SK-N-SH (cell line): ENCODE results near the gene F7. TPM values are rescaled to one million over a fixed set of nuclear protein-coding genes. Genes with fewer than 3 reads are reported as not detected.

Experiments
- CTCF ChIA-PET: fragments of 300-600, 350-600 bp; formaldehyde crosslinking; extraction: SDS; loops from one replicate; lab custom pipeline; 2021; lab: Yijun Ruan, JAX
- POLR2A ChIA-PET: fragments of 350-600 bp; sonication (Branson Sonifier 250); formaldehyde crosslinking; extraction: SDS; loops from one replicate; lab custom pipeline; 2020; ENCODE audit warnings: antibody characterized with exemption, inconsistent platforms; lab: Yijun Ruan, JAX
- DNase-seq: peaks from one replicate; pipeline ENCODE4 v3.0.0; 2012
- H2AFZ ChIP-seq: fragments of 200-600 bp; sonication (generic); 2 replicates; pipeline ENCODE4 v1.8.1; 2016; ENCODE audit warnings: antibody characterized with exemption, mild to moderate bottlenecking, low read depth
- H3F3A ChIP-seq: fragments of 200-600 bp; sonication (generic); replicated peaks from 2 replicates; pipeline ENCODE3; 2016; ENCODE audit warnings: antibody characterized with exemption, mild to moderate bottlenecking; ENCODE audit not compliant: insufficient read depth
- H3K27ac ChIP-seq, 2 experiments: fragments of 200-500 bp in 1 of 2; fragments of 200-600 bp in 1 of 2; sonication (Bioruptor generic) in 1 of 2; sonication (generic), shearing (Covaris generic) in 1 of 2; 2 replicates each; pipeline versions ENCODE4 v1.5.1 to v1.6.1; 2014 to 2016; ENCODE audit warnings: low read depth in 2 of 2, inconsistent platforms in 1 of 2, low read length in 1 of 2, mild to moderate bottlenecking in 1 of 2, mixed read lengths in 1 of 2
- H3K27me3 ChIP-seq: fragments of 200-600 bp; sonication (generic), shearing (Covaris generic); 2 replicates; pipeline ENCODE4 v1.6.1; 2016; ENCODE audit warnings: mixed run types; ENCODE audit not compliant: insufficient read depth
- H3K36me3 ChIP-seq, 2 experiments: fragments of 200-500 bp in 1 of 2; fragments of 200-600 bp in 1 of 2; sonication (Bioruptor generic) in 1 of 2; sonication (generic) in 1 of 2; replicated peaks in 1 of 2; 2 replicates each; pipeline versions ENCODE3 to v1.5.1; 2014 to 2016; ENCODE audit warnings: low read length in 1 of 2, mild to moderate bottlenecking in 1 of 2; ENCODE audit not compliant: insufficient read depth in 2 of 2, control insufficient read depth in 1 of 2
- H3K4me1 ChIP-seq, 2 experiments: fragments of 200-500 bp in 1 of 2; fragments of 200-600 bp in 1 of 2; sonication (Bioruptor generic) in 1 of 2; sonication (generic), shearing (Covaris generic) in 1 of 2; 2 replicates each; pipeline versions ENCODE4 v1.5.1 to v1.6.1; 2014 to 2016; ENCODE audit warnings: low read depth in 1 of 2, low read length in 1 of 2, mixed run types in 1 of 2; ENCODE audit not compliant: insufficient read depth in 2 of 2, control insufficient read depth in 1 of 2
- H3K4me2 ChIP-seq: fragments of 200-600 bp; sonication (generic), shearing (Covaris generic); 2 replicates; pipeline ENCODE4 v1.6.1; 2017; ENCODE audit warnings: mixed run types
- H3K4me3 ChIP-seq, 2 experiments: fragments of 200-500 bp in 1 of 2; fragments of 200-600 bp in 1 of 2; sonication (Bioruptor generic) in 1 of 2; sonication (generic), shearing (Covaris generic) in 1 of 2; 2 replicates each; pipeline versions ENCODE4 v1.5.1 to v1.8.1; 2014 to 2016; ENCODE audit warnings: low read depth in 2 of 2, inconsistent platforms in 1 of 2, low read length in 1 of 2, mild to moderate bottlenecking in 1 of 2, mixed read lengths in 1 of 2, moderate library complexity in 1 of 2
- H3K79me2 ChIP-seq: fragments of 200-600 bp; sonication (generic); 2 replicates; pipeline ENCODE4 v1.8.1; 2017; ENCODE audit warnings: mild to moderate bottlenecking; ENCODE audit not compliant: insufficient read depth
- H3K9ac ChIP-seq: fragments of 200-600 bp; sonication (generic); 2 replicates; pipeline ENCODE4 v1.6.1; 2017; ENCODE audit warnings: mixed run types
- H3K9me2 ChIP-seq: fragments of 200-600 bp; sonication (generic); 2 replicates; pipeline ENCODE4 v1.6.1; 2017; ENCODE audit warnings: mixed run types
- H3K9me3 ChIP-seq: fragments of 200-600 bp; sonication (generic); 2 replicates; pipeline ENCODE4 v1.6.1; 2017; ENCODE audit warnings: mixed run types, mild to moderate bottlenecking, moderate library complexity
- H4K20me1 ChIP-seq: fragments of 200-600 bp; sonication (generic); 2 replicates; pipeline ENCODE4 v1.6.1; 2017; ENCODE audit warnings: mild to moderate bottlenecking, mixed run types; ENCODE audit not compliant: insufficient read depth
- CTCF ChIP-seq: fragments of 200-600 bp; sonication (generic); IDR thresholded peaks from 2 replicates; pipeline ENCODE4 v1.6.1; 2017; ENCODE audit warnings: antibody characterized with exemption, mild to moderate bottlenecking, moderate library complexity
- FOXJ3 ChIP-seq: sonication (generic); formaldehyde crosslinking; IDR thresholded peaks from 2 replicates; pipeline ENCODE4 v1.5.1; 2020; ENCODE audit warnings: mild to moderate bottlenecking, missing genetic modification reagents
- FOXM1 ChIP-seq: IDR thresholded peaks from 2 replicates; pipeline ENCODE4 v1.4.0; 2012; ENCODE audit warnings: low read depth, mild to moderate bottlenecking
- IRF3 ChIP-seq: fragments of 150-350 bp; IDR thresholded peaks from 2 replicates; pipeline ENCODE4 v1.6.1; 2016; ENCODE audit warnings: mild to moderate bottlenecking, low read depth, low read length
- SIN3A ChIP-seq: IDR thresholded peaks from 2 replicates; pipeline ENCODE4 v1.6.1; 2012; ENCODE audit warnings: low read depth, mild to moderate bottlenecking, low read length, moderate library complexity, borderline replicate concordance
- SMC3 ChIP-seq: IDR thresholded peaks from 2 replicates; pipeline ENCODE4 v1.6.1; 2012; ENCODE audit warnings: low read depth, low read length, improper control_type of control experiment
- TCF12 ChIP-seq: IDR thresholded peaks from 2 replicates; pipeline ENCODE4 v1.4.0; 2012
- TEAD4 ChIP-seq: IDR thresholded peaks from 2 replicates; pipeline ENCODE4 v1.4.0; 2012; ENCODE audit warnings: mild to moderate bottlenecking, borderline replicate concordance; ENCODE audit not compliant: insufficient read depth
- USF1 ChIP-seq: IDR thresholded peaks from 2 replicates; pipeline ENCODE4 v1.4.0; 2012; ENCODE audit warnings: low read depth, borderline replicate concordance
- WGBS: methylation state at CpG from one replicate; pipeline ENCODE4 v1.1.6; 2017; ENCODE audit warnings: low lambda C conversion rate; 5-methylcytosine and 5-hydroxymethylcytosine counted together
- polyA plus RNA-seq, 3 experiments: library from polyadenylated mRNA; depleted of rRNA; stranded (reverse); fragments of >200 nt; gene quantifications; 2 replicates each; pipeline ENCODE4 v1.2.3, GENCODE V29; 2012

F7 gene
- polyA plus RNA-seq, 1 of the 3 experiments (the other 2 are of a cell fraction), result not detected

GRCh38 chr13:113135281-113135760, 29.7 kb downstream of the F7 start:
- H3F3A ChIP-seq, result peaks cover 6% of the 10 kb centered on the region
- H3K4me3 ChIP-seq, result no peak overlapping the region
- H4K20me1 ChIP-seq, result no peaks in the 10 kb centered on the region
- no peaks in the 10 kb centered on the region for H3K36me3 ChIP-seq
- POLR2A ChIA-PET, result no interaction called here
- CTCF ChIA-PET, result no interaction called here
- no peak overlapping the region for H3K9ac ChIP-seq
- H3K27ac ChIP-seq, result no peak overlapping the region
- H3K4me1 ChIP-seq, result no peaks in the 10 kb centered on the region
- H3K9me2 ChIP-seq, result no peaks in the 10 kb centered on the region
- no peak for DNase-seq
- no peaks in the 10 kb centered on the region for H3K79me2 ChIP-seq
- no peaks in the 10 kb centered on the region for H3K9me3 ChIP-seq
- no peaks in the 10 kb centered on the region for H3K27me3 ChIP-seq
- no peak overlapping the region for H2AFZ ChIP-seq
- 56% methylated on average over 2 of the region's 2 CpGs for WGBS
- no peak overlapping the region for H3K4me2 ChIP-seq
- no peak for TF ChIP-seq FOXM1
- no peak for TF ChIP-seq FOXJ3 (CRISPR knock-in tag)
- TF ChIP-seq CTCF, result no peak
- no peak for TF ChIP-seq SIN3A
- no peak for TF ChIP-seq IRF3
- TF ChIP-seq TCF12, result no peak
- no peak for TF ChIP-seq SMC3

- WGBS, result 76% methylated on average over 11 of the region's 11 CpGs
- no peak overlapping the region for H2AFZ ChIP-seq
- POLR2A ChIA-PET, result no interaction called here
Measured at GRCh38 chr13:113137691-113138298, 32.2 kb downstream of the F7 start.

More at GRCh38 chr13:113137691-113138298, 32.2 kb downstream of the F7 start:
- H3K9me2 ChIP-seq, result no peaks in the 10 kb centered on the region
- DNase-seq, result no peak
- CTCF ChIA-PET, result no interaction called here
- H3K36me3 ChIP-seq, result no peaks in the 10 kb centered on the region
- no peaks in the 10 kb centered on the region for H3K79me2 ChIP-seq
- H3F3A ChIP-seq, result peaks cover 6% of the 10 kb centered on the region
- no peak overlapping the region for H3K27ac ChIP-seq
- H3K27me3 ChIP-seq, result no peaks in the 10 kb centered on the region
- H3K9ac ChIP-seq, result no peak overlapping the region
- H3K4me2 ChIP-seq, result no peak overlapping the region
- H4K20me1 ChIP-seq, result no peaks in the 10 kb centered on the region
- H3K4me3 ChIP-seq, result no peak overlapping the region
- TF ChIP-seq TEAD4, result no peak
- no peak for TF ChIP-seq USF1
- H3K4me1 ChIP-seq, result no peaks in the 10 kb centered on the region
- no peaks in the 10 kb centered on the region for H3K9me3 ChIP-seq
